H9 (cell line): ENCODE measurements around the gene NOTCH1. TPM values are rescaled to one million over a fixed set of nuclear protein-coding genes. Genes with fewer than 3 reads are reported as not detected.

ENCODE experiments used
- DNase-seq: peaks from one replicate; pipeline ENCODE4 v3.0.0-alpha.2; 2017
- H2AFZ ChIP-seq: one replicate; pipeline ENCODE4 v1.6.1; 2013; ENCODE audit warnings: mild to moderate bottlenecking, low read length, control low read depth, moderate library complexity
- H2AK5ac ChIP-seq: 2 replicates; pipeline ENCODE4 v1.6.1; 2013; ENCODE audit warnings: low read length, control low read depth, mixed read lengths; ENCODE audit not compliant: insufficient read length
- H2BK120ac ChIP-seq: one replicate; pipeline ENCODE4 v1.6.1; 2013; ENCODE audit warnings: low read depth, mild to moderate bottlenecking, low read length, control low read depth, inconsistent platforms; ENCODE audit not compliant: poor library complexity, severe bottlenecking
- H2BK12ac ChIP-seq: 2 replicates; pipeline ENCODE4 v1.6.1; 2013; ENCODE audit warnings: low read length, control low read depth, mixed read lengths, low read depth; ENCODE audit not compliant: insufficient read length
- H2BK15ac ChIP-seq: 2 replicates; pipeline ENCODE4 v1.6.1; 2013; ENCODE audit warnings: low read depth, low read length, control low read depth
- H2BK20ac ChIP-seq: one replicate; pipeline ENCODE4 v1.6.1; 2013; ENCODE audit warnings: low read depth, mild to moderate bottlenecking, low read length, control low read depth, inconsistent platforms; ENCODE audit not compliant: poor library complexity, severe bottlenecking
- H2BK5ac ChIP-seq: 2 replicates; pipeline ENCODE4 v1.6.1; 2013; ENCODE audit warnings: low read length, control low read depth, mixed read lengths; ENCODE audit not compliant: insufficient read length
- H3K14ac ChIP-seq: 2 replicates; pipeline ENCODE4 v1.6.1; 2013; ENCODE audit warnings: low read length, control low read depth; ENCODE audit not compliant: insufficient read depth
- H3K18ac ChIP-seq: 2 replicates; pipeline ENCODE4 v1.6.1; 2013; ENCODE audit warnings: low read depth, mild to moderate bottlenecking, mixed read lengths, low read length, control low read depth; ENCODE audit not compliant: insufficient read length
- H3K23ac ChIP-seq: 2 replicates; pipeline ENCODE4 v1.6.1; 2013; ENCODE audit warnings: low read length, control low read depth, mixed read lengths, low read depth; ENCODE audit not compliant: insufficient read length
- H3K23me2 ChIP-seq: 2 replicates; pipeline ENCODE4 v1.6.1; 2013; ENCODE audit warnings: low read depth, mild to moderate bottlenecking, mixed read lengths, low read length, control low read depth; ENCODE audit not compliant: insufficient read length, poor library complexity, severe bottlenecking
- H3K27ac ChIP-seq: 2 replicates; pipeline ENCODE4 v1.5.1; 2013; ENCODE audit warnings: low read length, control low read depth, mixed read lengths, low read depth; ENCODE audit not compliant: insufficient read length
- H3K27me3 ChIP-seq: 2 replicates; pipeline ENCODE4 v1.6.1; 2013; ENCODE audit warnings: low read length, control low read depth, inconsistent platforms; ENCODE audit not compliant: insufficient read depth
- H3K4ac ChIP-seq: 2 replicates; pipeline ENCODE4 v1.6.1; 2013; ENCODE audit warnings: low read depth, mild to moderate bottlenecking, control low read depth, inconsistent platforms, low read length, moderate library complexity
- H3K4me1 ChIP-seq: 2 replicates; pipeline ENCODE4 v1.6.1; 2013; ENCODE audit warnings: low read length, control low read depth, inconsistent platforms; ENCODE audit not compliant: insufficient read depth
- H3K4me2 ChIP-seq: 2 replicates; pipeline ENCODE4 v1.6.1; 2013; ENCODE audit warnings: low read length, control low read depth, mixed read lengths; ENCODE audit not compliant: insufficient read length, insufficient read depth
- H3K56ac ChIP-seq: 2 replicates; pipeline ENCODE4 v1.6.1; 2013; ENCODE audit warnings: low read depth, mild to moderate bottlenecking, mixed read lengths, low read length, control low read depth; ENCODE audit not compliant: insufficient read length
- H3K79me1 ChIP-seq: 2 replicates; pipeline ENCODE4 v1.6.1; 2013; ENCODE audit warnings: low read depth, mild to moderate bottlenecking, moderate library complexity, low read length, control low read depth, inconsistent platforms; ENCODE audit not compliant: insufficient read depth, poor library complexity, severe bottlenecking
- H3K79me2 ChIP-seq: 2 replicates; pipeline ENCODE4 v1.6.1; 2013; ENCODE audit warnings: low read length, control low read depth, inconsistent platforms; ENCODE audit not compliant: insufficient read depth
- H3K9ac ChIP-seq: 2 replicates; pipeline ENCODE4 v1.6.1; 2013; ENCODE audit warnings: low read length, control low read depth, mixed read lengths; ENCODE audit not compliant: insufficient read length; ENCODE audit errors: extremely low read depth
- H3K9me3 ChIP-seq: one replicate; pipeline ENCODE4 v1.6.1; 2013; ENCODE audit warnings: low read depth, low read length, inconsistent platforms; ENCODE audit not compliant: control insufficient read depth
- H3T11ph ChIP-seq: one replicate; pipeline ENCODE4 v1.6.1; 2013; ENCODE audit warnings: mild to moderate bottlenecking, low read length, control low read depth, inconsistent platforms
- H4K20me1 ChIP-seq: one replicate; pipeline ENCODE4 v1.6.1; 2013; ENCODE audit not compliant: control insufficient read depth, insufficient read length, insufficient read depth
- H4K5ac ChIP-seq: 2 replicates; pipeline ENCODE4 v1.6.1; 2013; ENCODE audit warnings: low read depth, mild to moderate bottlenecking, mixed read lengths, low read length, control low read depth; ENCODE audit not compliant: insufficient read length
- H4K8ac ChIP-seq: replicated peaks from 2 replicates; pipeline ENCODE4 v1.6.1; 2013; ENCODE audit warnings: low read length, control low read depth, mixed read lengths, low read depth; ENCODE audit not compliant: insufficient read length
- H4K91ac ChIP-seq: 2 replicates; pipeline ENCODE4 v1.6.1; 2013; ENCODE audit warnings: low read depth, mild to moderate bottlenecking, moderate library complexity, mixed read lengths, low read length, control low read depth; ENCODE audit not compliant: insufficient read length
- H3K27ac Mint-ChIP-seq, 3 experiments: 2 replicates in 2 of 3; 3 replicates in 1 of 3; pipeline ENCODE4 v1.8.0; 2020 to 2021; ENCODE audit warnings: mixed read lengths in 3 of 3, mild to moderate bottlenecking in 1 of 3, moderate library complexity in 1 of 3
- H3K27me3 Mint-ChIP-seq: 2 replicates; pipeline ENCODE4 v1.8.0; 2021; ENCODE audit warnings: low read depth, mild to moderate bottlenecking, moderate library complexity, mixed read lengths
- H3K36me3 Mint-ChIP-seq, 3 experiments: 2 replicates in 2 of 3; 3 replicates in 1 of 3; pipeline ENCODE4 v1.8.0; 2020 to 2021; ENCODE audit warnings: low read depth in 3 of 3, mixed read lengths in 3 of 3; ENCODE audit not compliant: insufficient read depth in 1 of 3
- H3K4me1 Mint-ChIP-seq, 2 experiments: 2 replicates each; pipeline ENCODE4 v1.8.0; 2020; ENCODE audit warnings: mixed read lengths in 2 of 2
- H3K4me3 Mint-ChIP-seq, 2 experiments: 2 replicates in 1 of 2; 3 replicates in 1 of 2; pipeline ENCODE4 v1.8.0; 2020 to 2021; ENCODE audit warnings: mild to moderate bottlenecking in 2 of 2, mixed read lengths in 2 of 2, moderate library complexity in 1 of 2
- H3K9me3 Mint-ChIP-seq, 2 experiments: 2 replicates in 1 of 2; 3 replicates in 1 of 2; pipeline ENCODE4 v1.8.0; 2020; ENCODE audit warnings: mild to moderate bottlenecking in 2 of 2, mixed read lengths in 2 of 2, moderate library complexity in 1 of 2
- WGBS: extraction: QIAGEN DNeasy Blood & Tissue Kit; methylation state at CpG from one replicate; pipeline ENCODE4 v1.1.7; 2013; ENCODE audit warnings: missing lambda C conversion rate, low lambda C conversion rate, mixed read lengths; ENCODE audit not compliant: insufficient read length; ENCODE audit errors: extremely low coverage; 5-methylcytosine and 5-hydroxymethylcytosine counted together
- total RNA-seq: library from RNA; stranded (reverse); gene quantifications from 2 replicates; pipeline ENCODE4 v1.2.1, GENCODE V29; 2021
- TF ChIP-seq, protein P1 (sequence below): fragments of 200-600 bp; sonication (generic); conservative IDR thresholded peaks from 3 replicates; pipeline ENCODE4 v1.8.0; 2021; ENCODE audit warnings: antibody characterized with exemption, mild to moderate bottlenecking

Gene NOTCH1
- total RNA-seq, 1 experiment from 2014 or later: 71.6 TPM

- Mint-ChIP-seq H3K27ac (0 out of 7 replicates have a peak overlapping the region, but pooled peaks of 1 of the 3 experiments have one; percentile 48), H3K4me3 (no peak overlapping the region; a peak in 1 of 5 replicates), H3K4me1 (no peaks in the 10 kb centered on the region), H3K27me3 (no peaks in the 10 kb centered on the region), H3K36me3 (peaks cover 37 to 87% (median 80%) of the 10 kb centered on the region in 3 experiments; a peak in 6 of 7 replicates), H3K9me3 (no peaks in the 10 kb centered on the region)
- Histone ChIP-seq H3K9ac (no peak overlapping the region), H3K23ac (no peak overlapping the region), H3K4me1 (no peaks in the 10 kb centered on the region), H2BK20ac (no peak overlapping the region), H2AFZ (no peak overlapping the region), H3K14ac (no peak overlapping the region), H3T11ph (no peak overlapping the region), H2BK120ac (no peak overlapping the region), H2BK15ac (no peak overlapping the region), H3K9me3 (no peaks in the 10 kb centered on the region), H3K79me2 (peaks cover 27% of the 10 kb centered on the region; the same call in 1 of the 2 replicates), H3K27ac (no peak overlapping the region), H4K20me1 (no peaks in the 10 kb centered on the region), H3K27me3 (no peaks in the 10 kb centered on the region), H3K4ac (no peak overlapping the region), H4K8ac (no peak overlapping the region), H3K4me2 (no peak overlapping the region), H4K91ac (no peak overlapping the region), H2BK5ac (no peak overlapping the region), H3K79me1 (peaks cover 29% of the 10 kb centered on the region), H4K5ac (no peak overlapping the region), H3K56ac (no peak overlapping the region), H2AK5ac (no peak overlapping the region), H3K18ac (no peak overlapping the region), H2BK12ac (no peak overlapping the region), H3K23me2 (no peaks in the 10 kb centered on the region)
- TF ChIP-seq, protein P1, sequence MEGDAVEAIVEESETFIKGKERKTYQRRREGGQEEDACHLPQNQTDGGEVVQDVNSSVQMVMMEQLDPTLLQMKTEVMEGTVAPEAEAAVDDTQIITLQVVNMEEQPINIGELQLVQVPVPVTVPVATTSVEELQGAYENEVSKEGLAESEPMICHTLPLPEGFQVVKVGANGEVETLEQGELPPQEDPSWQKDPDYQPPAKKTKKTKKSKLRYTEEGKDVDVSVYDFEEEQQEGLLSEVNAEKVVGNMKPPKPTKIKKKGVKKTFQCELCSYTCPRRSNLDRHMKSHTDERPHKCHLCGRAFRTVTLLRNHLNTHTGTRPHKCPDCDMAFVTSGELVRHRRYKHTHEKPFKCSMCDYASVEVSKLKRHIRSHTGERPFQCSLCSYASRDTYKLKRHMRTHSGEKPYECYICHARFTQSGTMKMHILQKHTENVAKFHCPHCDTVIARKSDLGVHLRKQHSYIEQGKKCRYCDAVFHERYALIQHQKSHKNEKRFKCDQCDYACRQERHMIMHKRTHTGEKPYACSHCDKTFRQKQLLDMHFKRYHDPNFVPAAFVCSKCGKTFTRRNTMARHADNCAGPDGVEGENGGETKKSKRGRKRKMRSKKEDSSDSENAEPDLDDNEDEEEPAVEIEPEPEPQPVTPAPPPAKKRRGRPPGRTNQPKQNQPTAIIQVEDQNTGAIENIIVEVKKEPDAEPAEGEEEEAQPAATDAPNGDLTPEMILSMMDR: no peak
- DNase-seq: no peak
- no CpG with 5 or more reads among the region's 14 CpGs for WGBS
Observed at GRCh38 chr9:136473354-136473721, 72.5 kb downstream of the NOTCH1 start.
